ENCODE results near the gene PVALEF.

DNA sequence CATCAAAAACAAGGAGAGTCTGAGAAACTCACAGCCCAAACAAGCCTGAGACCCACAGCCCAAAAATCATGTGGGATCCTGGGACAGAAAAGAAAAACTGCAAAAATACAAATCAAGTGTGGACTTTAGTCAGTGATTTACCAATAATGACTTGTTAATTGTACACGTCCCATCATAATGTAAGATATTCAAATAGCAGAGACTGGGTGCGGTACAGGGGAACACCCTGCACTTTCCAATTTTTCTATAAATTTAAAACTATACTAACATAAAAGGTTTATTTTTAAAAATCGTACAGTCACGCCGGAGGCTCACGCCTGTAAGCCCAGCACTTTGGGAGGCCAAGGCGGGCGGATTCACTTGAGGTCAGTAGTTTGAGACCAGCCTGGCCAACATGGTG, 48.7 kb downstream of the PVALEF start:
- TF ChIP-seq, protein P1, sequence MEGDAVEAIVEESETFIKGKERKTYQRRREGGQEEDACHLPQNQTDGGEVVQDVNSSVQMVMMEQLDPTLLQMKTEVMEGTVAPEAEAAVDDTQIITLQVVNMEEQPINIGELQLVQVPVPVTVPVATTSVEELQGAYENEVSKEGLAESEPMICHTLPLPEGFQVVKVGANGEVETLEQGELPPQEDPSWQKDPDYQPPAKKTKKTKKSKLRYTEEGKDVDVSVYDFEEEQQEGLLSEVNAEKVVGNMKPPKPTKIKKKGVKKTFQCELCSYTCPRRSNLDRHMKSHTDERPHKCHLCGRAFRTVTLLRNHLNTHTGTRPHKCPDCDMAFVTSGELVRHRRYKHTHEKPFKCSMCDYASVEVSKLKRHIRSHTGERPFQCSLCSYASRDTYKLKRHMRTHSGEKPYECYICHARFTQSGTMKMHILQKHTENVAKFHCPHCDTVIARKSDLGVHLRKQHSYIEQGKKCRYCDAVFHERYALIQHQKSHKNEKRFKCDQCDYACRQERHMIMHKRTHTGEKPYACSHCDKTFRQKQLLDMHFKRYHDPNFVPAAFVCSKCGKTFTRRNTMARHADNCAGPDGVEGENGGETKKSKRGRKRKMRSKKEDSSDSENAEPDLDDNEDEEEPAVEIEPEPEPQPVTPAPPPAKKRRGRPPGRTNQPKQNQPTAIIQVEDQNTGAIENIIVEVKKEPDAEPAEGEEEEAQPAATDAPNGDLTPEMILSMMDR (IDR thresholded peaks at IDR 0.05; ENCODE audit: low read length) = no peak
- TF ChIP-seq EZH2 (optimal IDR thresholded peaks at IDR 0.05; ENCODE audit: low read depth, low read length) (no peak), EZH2phosphoT487 (IDR thresholded peaks at IDR 0.05; ENCODE audit: low read length) (no peak)

All from MM.1S (cell line).